WTC11 (cell line): ENCODE results near the gene MFF.

Experiments
- EMX1 ChIP-seq: fragments of 250-450 bp; sonication (Bioruptor Pico); IDR thresholded peaks from 2 replicates; pipeline ENCODE4 v1.8.0; 2021; ENCODE audit warnings: mild to moderate bottlenecking
- FOXJ3 ChIP-seq: sonication (generic); formaldehyde crosslinking; IDR thresholded peaks from 2 replicates; pipeline ENCODE4 v1.9.0; 2021; ENCODE audit warnings: missing genetic modification reagents, mild to moderate bottlenecking, borderline replicate concordance
- JUN ChIP-seq: sonication (generic); formaldehyde crosslinking; IDR thresholded peaks from 2 replicates; pipeline ENCODE4 v1.8.0; 2023; ENCODE audit warnings: mild to moderate bottlenecking, missing genetic modification reagents
- NFYB ChIP-seq: sonication (generic); formaldehyde crosslinking; conservative IDR thresholded peaks from 2 replicates; pipeline ENCODE4 v1.8.0; 2022; ENCODE audit warnings: low read depth, missing genetic modification reagents
- SP1 ChIP-seq: sonication (generic); formaldehyde crosslinking; conservative IDR thresholded peaks from 2 replicates; pipeline ENCODE4 v1.8.1; 2022; ENCODE audit warnings: missing genetic modification reagents
- TCF7 ChIP-seq: sonication (generic); formaldehyde crosslinking; IDR thresholded peaks from 2 replicates; pipeline ENCODE4 v1.8.0; 2022; ENCODE audit warnings: mild to moderate bottlenecking, low read depth, missing genetic modification reagents, moderate library complexity
- TF ChIP-seq, protein P1 (sequence below): fragments of 200-600 bp; IDR thresholded peaks from 2 replicates; pipeline ENCODE4 v1.8.0; 2022; ENCODE audit warnings: antibody characterized with exemption
- TF ChIP-seq, protein P2 (sequence below): sonication (generic); formaldehyde crosslinking; IDR thresholded peaks from 2 replicates; pipeline ENCODE4 v1.8.1; 2022; ENCODE audit warnings: low read depth, mild to moderate bottlenecking, moderate library complexity, missing genetic modification reagents, borderline replicate concordance
- TF ChIP-seq, protein P3 (sequence below): sonication (generic); formaldehyde crosslinking; IDR thresholded peaks from 2 replicates; pipeline ENCODE4 v1.8.0; 2022; ENCODE audit warnings: mild to moderate bottlenecking, missing genetic modification reagents

DNA sequence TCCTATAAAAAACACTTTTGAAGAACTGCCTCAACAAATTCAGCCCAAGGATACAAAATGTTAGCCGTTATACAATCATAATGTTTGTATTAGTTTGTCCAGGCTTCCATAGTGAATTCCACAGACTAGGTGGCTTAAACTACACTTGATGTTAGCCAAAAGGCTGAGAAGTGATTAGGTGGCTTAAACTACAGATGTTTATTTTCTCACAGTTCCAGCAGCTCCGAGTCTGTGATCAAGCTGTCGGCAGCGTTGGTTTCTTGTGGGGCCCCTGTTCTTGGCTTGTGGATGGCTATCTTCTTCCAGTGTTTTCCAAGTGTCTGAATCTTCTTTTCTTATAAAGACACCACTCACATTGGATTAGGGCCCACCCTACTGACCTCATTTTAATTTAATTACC, 31.5 kb upstream of the MFF start:
- TF ChIP-seq EMX1 (CRISPR knock-in tag) (no peak), SP1 (CRISPR knock-in tag) (no peak), NFYB (CRISPR knock-in tag) (no peak), FOXJ3 (CRISPR knock-in tag) (no peak), JUN (CRISPR knock-in tag) (no peak), TCF7 (CRISPR knock-in tag) (no peak)
- TF ChIP-seq, protein P1, sequence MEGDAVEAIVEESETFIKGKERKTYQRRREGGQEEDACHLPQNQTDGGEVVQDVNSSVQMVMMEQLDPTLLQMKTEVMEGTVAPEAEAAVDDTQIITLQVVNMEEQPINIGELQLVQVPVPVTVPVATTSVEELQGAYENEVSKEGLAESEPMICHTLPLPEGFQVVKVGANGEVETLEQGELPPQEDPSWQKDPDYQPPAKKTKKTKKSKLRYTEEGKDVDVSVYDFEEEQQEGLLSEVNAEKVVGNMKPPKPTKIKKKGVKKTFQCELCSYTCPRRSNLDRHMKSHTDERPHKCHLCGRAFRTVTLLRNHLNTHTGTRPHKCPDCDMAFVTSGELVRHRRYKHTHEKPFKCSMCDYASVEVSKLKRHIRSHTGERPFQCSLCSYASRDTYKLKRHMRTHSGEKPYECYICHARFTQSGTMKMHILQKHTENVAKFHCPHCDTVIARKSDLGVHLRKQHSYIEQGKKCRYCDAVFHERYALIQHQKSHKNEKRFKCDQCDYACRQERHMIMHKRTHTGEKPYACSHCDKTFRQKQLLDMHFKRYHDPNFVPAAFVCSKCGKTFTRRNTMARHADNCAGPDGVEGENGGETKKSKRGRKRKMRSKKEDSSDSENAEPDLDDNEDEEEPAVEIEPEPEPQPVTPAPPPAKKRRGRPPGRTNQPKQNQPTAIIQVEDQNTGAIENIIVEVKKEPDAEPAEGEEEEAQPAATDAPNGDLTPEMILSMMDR: no peak
- TF ChIP-seq, protein P2, sequence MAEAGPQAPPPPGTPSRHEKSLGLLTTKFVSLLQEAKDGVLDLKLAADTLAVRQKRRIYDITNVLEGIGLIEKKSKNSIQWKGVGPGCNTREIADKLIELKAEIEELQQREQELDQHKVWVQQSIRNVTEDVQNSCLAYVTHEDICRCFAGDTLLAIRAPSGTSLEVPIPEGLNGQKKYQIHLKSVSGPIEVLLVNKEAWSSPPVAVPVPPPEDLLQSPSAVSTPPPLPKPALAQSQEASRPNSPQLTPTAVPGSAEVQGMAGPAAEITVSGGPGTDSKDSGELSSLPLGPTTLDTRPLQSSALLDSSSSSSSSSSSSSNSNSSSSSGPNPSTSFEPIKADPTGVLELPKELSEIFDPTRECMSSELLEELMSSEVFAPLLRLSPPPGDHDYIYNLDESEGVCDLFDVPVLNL: no peak
- TF ChIP-seq, protein P3, sequence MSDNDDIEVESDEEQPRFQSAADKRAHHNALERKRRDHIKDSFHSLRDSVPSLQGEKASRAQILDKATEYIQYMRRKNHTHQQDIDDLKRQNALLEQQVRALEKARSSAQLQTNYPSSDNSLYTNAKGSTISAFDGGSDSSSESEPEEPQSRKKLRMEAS (CRISPR knock-in tag): no peak
